Measurements from ENCODE around the gene TOR4A.

TOR4A gene

GRCh38 chr9:137296670-137297664, 19.4 kb downstream of the TOR4A start:
- no peak for DNase-seq

GRCh38 chr9:137297966-137298365, 20.4 kb downstream of the TOR4A start:
- DNase-seq = no peak

- no peak for DNase-seq
Observed at GRCh38 chr9:137298401-137299202, 21.1 kb downstream of the TOR4A start.

DNA sequence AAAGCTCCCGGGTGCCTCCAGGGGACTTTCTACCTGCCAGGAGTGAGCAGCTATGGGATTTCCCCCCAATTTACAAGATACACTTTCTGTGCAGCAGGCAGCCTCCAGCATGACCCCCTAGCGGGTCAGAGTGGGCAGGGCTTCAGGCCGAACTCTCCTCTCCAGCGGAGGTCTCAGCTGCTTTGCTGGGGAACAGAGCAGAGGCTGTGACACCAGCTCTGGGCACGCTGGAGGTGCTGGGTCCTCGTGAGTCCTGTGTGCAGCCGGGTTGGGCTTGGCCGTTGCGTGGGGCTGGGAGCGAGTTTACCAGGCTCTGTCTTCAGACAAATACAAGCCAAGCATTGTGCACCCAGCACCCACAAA, 21.7 kb downstream of the TOR4A start:
- no peak for DNase-seq

DNA sequence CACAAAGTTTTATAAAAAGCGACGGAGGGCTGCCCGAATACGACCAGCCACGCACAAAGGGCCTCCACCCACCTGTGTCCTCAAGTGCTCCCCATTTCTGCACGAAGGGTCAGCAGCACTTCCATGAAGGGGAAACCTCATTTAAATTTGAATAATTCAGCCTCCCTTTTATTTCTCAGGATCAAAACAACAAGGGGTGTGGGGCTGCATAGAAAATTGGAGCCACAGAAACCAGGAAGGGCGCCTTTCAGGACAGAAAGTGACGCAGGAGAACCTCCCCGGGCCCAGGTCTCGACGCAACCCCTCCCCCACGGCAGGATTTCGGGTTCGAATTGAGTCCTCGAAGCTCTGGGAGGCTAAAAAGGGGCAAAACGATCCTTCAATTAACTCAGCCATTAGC, 22.4 kb downstream of the TOR4A start:
- no peak for DNase-seq

DNA sequence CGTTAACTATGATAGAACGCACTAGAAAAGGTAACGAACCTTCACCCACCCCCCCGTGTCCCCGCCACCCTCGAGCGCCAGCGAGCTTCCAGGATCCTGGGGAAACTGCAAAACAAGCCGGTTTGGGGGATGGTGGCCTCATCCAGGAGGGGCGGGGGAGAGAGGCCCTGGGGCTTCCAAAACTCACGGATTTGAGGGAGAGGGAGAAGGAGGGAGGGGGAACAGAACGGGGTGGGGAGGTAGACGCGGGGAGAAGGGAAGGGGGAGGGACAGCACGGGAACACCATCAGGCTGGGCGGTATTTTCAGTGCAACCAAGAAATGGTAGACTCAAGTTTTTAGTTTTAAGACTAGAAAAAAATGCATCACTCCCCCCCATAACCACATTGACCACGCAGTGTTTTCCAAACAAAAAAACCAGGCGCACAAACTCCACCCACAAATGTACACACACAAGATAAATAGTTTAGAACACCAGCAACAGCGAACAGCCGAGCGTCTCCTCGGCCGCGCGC, 23.1 kb downstream of the TOR4A start:
- no peak for DNase-seq

- no peak for DNase-seq
Observed at GRCh38 chr9:137301081-137301947, 23.8 kb downstream of the TOR4A start.

DNA sequence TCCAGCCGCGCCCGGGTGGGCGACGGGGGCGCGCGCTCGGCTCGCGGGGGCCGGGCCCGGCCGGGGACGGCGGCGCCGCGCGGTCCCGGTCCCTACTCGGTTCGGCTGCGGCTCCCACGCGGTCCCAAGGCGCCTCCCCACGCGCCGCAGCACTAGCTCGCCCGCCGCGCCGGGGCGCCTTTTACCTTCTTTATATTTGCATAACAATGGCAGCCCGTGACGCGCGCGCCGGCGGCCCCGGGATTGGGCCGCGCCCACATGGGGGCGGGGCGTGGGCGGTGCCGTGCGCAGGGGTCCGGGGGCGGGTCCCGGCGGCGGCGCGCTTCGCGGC, 24.6 kb downstream of the TOR4A start, which contains the start of gene NRARP:
NRARP (minus strand) TSS at position 154 of the 331 bp plus-strand sequence. CDS start 343 bp downstream, outside the sequence.
- DNase-seq = peak; percentile 91

DNA sequence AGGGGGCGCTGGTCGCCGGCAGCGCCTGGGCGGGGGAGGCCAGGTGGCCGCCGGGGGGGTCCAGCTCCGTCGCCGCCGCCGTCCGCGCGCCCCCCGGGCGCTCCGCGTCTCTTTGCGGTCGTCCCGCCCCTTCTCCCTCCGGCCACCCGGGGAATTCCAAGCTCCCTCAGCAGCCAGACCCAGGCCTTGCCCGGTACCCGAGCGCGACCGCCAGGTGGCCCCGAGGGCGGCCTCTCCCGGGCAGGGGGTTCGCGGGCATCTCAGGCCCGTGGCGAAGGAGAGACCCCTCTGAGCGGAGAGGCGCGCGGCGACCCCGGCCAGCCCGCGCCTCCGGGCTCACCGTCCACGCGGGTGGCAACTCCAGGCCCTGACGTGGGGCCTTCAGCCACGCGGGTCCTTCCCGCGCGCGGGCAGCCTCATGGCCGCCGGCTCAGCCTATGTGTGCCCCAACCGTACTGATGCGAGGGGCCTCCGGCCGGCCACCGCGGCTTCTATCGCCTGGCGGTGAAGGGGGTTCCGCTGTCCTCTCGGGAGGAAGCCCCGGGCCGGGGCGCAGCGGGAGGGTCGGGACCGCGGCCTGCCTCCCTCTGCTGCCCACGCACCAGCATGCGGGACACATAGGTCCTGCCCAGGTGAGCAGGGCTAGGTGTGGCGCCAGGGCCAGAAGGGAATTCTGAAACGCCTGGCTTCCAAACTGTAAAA, 25.1 kb downstream of the TOR4A start:
- no peak for DNase-seq

DNA sequence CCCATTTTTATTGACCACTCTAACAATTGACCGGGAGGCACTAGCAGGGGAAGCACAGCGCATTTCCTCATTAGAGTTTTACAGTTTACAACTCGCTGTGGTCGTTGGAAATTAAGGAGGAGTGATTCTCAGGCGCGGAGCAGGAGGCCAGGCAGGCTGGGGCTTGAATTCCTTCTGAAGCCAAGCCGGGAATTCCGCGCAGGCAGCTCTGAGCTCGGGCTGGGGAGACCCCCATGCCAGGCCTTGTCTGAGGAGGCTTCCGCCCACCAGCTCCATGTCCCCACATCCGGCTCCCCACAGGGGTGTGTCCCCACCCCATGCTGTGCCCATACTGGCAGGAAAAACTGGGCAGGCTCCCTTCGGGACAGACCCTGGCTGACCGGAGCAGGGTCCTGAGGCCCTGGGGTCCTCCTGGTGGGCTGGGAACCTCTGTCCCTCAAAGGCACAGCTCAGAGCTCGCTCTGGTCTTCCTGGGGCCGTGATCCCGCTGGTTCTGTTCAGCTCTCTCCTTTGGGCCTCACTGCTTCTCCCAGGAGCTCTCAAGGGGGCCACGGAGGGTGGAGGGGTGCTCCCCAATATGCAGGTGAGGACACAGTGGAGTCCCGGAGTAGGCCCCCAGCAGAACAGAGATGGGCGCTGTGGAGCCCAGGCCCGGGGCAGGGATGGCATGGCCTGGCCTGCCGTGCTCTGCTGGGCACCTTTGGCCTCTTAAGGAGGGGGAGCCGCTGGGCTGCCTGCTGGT, 25.8 kb downstream of the TOR4A start:
- no peak for DNase-seq

- no peak for DNase-seq
Observed at GRCh38 chr9:137303893-137304382, 26.4 kb downstream of the TOR4A start.

- DNase-seq = no peak
Observed at GRCh38 chr9:137304383-137305059, 27.0 kb downstream of the TOR4A start.

GRCh38 chr9:137305060-137305797, 27.7 kb downstream of the TOR4A start:
- DNase-seq = peak; percentile 58

DNA sequence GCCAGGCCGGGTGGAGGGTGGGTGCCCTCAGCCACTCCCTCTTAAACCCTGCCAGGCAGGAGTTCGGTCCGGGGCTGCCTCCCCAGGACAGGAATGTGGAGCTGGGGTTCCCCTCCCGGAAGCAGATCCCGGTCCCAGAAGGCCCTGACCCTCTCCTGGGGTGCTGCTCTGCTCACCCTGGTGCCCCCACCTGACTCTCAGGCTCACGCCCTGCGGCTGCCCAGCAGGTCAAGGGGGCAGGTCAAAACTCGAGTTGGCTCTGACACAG, 28.2 kb downstream of the TOR4A start:
- DNase-seq = no peak

- DNase-seq = no peak
Observed at GRCh38 chr9:137306066-137306849, 28.7 kb downstream of the TOR4A start.

- DNase-seq = no peak
Observed at GRCh38 chr9:137306850-137307254, 29.3 kb downstream of the TOR4A start.

DNA sequence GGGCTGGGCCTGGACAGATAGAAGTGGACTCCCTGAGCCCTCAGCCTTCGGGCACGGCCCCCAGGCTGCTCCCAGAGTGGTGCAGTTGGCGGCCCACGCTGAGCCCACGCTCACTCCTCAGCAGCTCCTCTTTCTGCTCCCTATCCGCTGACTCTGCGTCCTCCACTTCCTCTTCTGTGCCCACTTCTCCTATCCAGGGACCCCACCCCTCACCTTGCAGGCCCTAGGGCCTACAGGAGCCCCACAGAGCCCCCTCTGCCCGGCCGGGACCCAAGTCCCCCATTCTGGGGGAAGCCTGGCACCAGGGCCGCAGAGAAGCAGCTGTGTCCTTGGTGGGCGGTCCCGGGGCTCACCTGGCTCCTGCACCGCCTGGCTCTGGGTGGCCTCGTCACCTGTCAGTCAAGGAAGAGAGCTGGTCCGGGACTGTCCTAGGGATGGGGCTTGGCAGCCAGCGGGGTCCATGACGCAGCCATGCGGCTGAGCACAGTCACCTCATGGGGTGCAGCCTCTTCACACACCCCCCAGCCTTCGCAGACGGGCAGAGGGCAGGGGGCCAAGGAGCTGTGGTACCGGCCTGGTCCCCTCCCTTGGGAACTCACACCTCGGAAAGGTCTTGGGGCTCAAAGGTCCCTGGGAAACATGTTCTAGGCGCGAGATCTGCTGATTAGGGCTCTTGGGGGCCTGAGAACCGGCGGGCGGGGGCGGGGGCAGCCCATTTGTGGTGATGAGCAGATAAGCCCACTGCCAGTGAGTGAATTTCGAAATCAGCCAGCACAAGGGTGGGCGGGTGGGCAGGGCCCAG, 29.9 kb downstream of the TOR4A start:
- DNase-seq = no peak

GRCh38 chr9:137308057-137308619, 30.6 kb downstream of the TOR4A start:
- DNase-seq = no peak
